Ramos (cell line): ENCODE results near the gene FHOD3.
"Not testable (repeated sequence)": the region's sequence is repeated elsewhere in the genome, so short reads cannot be mapped to it uniquely, and the experiment has no call there.

Experiments
- in situ Hi-C: fragments of 300-500 bp; cut with MboI; formaldehyde crosslinking; loops from one replicate; pipeline ENCODE4 v1.14.3; 2022; ENCODE audit warnings: low sequenced_read_pairs; ENCODE audit not compliant: unreplicated experiment

The FHOD3 gene

DNA sequence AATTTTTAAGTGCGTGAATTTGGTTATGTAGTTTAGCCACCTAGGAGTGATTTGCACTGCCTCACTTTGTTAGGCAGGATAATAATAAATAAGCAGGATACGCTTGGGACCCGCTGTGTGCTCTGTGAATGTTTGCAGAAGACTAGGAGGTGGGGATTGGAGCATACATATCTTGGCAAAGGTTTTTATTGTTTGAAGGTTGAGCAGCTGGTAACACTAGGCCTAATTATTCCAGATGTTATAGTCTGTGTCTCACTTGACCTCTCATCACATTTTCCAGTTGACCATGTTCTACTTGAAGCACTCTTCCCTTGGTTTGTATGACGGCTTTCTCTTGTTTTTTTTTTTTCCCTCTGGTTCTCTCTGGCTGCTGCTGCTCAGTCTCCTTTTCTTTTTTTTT, 42.7 kb downstream of the FHOD3 start:
- in situ Hi-C loops: no loop called here

DNA sequence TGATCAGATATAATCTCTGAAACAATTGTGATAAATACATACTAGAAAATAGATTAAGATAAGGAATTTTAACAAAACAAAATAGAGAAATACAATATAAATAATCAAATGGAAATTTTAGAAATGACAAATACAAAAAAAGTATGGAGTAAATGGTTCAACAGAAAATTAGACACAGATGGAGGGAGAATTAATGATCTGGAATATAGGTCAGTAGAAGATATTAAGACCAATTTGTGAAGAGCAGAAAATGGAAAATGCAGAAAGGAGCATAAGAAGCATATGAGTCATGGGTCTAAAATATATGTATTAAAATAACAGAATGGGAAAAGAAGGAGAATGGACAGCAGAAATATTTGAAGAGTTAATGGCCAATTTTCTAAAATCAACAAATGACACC, 44.4 kb downstream of the FHOD3 start:
- in situ Hi-C loops: no loop called here

DNA sequence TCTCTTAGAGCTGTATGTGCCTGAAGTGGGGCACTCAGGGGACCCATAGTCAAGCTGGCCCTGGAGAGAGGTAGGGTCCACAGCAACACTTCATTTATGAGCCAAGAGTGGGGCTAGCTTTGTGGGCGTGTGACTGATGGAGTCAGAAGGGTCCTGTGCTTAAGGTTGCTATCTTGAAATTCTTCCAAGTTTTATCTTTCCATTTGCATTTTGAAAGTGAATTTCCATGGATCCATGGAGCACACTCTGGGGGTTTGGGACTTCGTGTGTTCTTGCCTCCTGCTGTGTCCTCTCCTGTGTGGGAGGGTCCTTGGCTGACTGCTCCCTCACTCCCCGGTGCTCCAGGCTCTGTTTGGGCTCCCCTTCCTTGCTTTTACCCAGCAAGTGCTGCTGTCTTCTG, 50.8 kb downstream of the FHOD3 start:
- in situ Hi-C loops: no loop called here

DNA sequence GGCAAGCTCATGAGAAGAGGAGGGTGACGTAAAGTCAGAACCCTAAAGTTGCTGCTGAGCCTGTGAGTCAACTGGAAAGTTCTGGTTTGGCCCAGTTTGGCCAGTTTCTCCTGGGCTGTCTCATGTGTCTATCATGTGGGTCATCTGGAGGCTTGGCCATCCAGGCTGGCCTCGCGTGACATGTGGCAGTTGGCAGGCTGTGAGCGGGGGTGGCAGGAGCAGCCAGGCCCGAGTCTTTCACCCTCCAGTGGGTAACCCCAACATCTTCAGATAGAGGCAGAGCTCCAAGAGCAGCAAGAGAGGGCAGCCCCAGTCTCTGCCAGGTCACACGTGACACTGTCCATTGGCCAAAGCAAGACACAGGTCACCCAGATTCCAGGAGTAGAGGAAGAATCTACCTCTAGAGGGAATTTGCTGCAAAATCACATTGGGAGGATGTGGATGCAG, 51.5 kb downstream of the FHOD3 start:
- in situ Hi-C loops: no loop called here

DNA sequence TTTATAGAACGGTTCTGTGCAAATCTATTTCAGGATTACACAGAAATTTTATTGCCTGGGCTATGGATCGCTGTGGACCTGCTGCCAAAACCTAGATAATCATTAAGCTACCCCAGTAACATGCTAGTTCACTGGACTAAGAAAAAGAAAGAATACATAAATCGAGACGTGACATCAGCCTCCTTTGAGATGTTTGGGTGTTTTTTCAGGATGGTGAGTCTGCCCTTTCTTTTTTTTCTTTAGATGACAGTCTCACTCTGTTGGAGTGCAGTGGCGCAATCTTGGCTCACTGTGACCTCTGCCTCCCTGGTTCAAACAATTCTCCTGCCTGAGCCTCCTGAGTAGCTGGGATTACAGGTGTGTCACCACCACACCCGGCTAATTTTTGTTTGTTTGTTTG, 52.0 kb downstream of the FHOD3 start:
- in situ Hi-C loops: no loop called here

DNA sequence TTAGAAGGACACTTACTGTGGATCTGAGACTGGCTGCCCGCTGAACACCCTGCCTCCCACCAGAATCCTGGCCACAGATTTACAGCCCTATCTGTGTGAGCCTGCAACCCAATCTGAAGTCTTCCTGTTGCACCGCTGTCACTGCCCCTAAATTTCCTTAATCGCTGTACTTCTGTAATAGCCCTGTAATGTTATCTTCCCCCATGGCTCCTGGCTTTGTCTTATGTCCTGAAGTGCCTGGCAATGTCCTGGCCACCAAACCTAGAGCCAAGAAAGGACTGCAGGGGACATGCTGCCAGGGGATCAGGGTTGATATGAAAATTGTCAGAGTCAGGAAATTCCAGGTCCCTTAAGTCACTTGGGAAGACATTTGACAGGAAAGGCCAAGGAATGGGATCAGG, 52.7 kb downstream of the FHOD3 start:
- in situ Hi-C loops: no loop called here

DNA sequence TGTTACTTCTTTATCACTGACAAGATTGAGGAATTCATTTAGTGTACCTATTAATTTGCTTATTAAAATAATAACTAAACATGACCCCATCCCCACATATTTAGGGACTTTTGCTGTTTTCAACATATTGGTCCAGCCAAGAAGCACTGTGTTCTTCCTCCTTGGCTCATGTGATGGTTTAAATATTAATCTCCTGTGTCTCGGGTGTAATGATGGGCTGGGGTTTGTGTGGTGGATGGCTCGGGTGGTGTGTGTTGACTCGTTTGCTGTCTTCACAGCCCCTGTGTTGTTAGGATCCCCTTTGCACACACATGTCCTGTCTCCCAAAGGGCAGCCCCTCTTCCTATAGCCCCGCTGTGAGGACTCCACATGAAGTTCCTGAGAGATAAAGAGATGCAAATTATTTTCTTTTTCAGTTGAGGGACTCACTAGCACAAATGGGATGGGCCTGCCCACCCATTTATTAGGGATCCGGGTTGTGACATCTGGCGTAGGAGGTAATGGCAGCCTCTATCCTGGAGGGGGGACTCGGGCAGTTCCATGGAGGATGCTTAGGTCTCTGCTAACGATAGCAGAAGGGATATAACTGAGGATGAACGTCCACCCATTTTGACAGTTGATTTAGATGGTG, 53.4 kb downstream of the FHOD3 start:
- in situ Hi-C loops: no loop called here

DNA sequence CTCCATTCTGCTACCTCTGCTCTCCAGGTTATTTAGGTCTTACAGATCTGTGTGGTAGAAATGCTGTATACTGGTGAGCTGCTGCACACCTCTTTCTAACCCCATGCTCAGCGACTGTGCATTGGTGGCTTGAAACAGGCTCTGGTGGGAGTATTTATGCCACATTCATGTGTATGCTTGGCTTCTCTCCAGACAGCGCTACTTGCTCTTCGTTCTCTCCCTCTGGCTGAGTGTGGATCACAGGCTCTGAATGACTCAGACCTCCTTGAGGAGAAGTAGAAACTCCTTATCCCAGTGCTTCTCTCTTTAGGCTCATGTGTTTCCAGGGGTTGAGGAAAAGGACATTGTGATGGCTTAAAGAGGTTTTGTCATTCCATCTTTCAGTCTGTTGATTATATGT, 54.9 kb downstream of the FHOD3 start:
- in situ Hi-C loops: no loop called here

DNA sequence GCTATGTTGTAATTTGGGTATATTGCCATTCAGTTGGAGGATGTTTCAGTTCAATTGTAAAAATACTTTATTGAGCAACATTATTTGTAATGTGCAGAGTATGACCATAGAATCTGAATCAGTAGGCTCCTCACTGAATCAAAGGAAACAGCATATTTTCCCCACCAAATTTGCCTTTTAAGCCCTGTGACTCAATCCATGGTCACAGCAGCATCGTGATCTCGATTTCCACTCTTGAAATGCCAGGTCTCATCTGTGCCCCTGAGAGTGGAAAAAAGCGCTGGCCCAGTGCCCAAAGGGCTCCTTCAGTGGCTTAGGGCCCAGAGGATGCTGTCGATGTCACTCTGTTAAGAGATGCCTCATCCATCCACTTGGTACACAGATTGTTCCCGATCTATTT, 57.5 kb downstream of the FHOD3 start:
- in situ Hi-C loops: no loop called here

DNA sequence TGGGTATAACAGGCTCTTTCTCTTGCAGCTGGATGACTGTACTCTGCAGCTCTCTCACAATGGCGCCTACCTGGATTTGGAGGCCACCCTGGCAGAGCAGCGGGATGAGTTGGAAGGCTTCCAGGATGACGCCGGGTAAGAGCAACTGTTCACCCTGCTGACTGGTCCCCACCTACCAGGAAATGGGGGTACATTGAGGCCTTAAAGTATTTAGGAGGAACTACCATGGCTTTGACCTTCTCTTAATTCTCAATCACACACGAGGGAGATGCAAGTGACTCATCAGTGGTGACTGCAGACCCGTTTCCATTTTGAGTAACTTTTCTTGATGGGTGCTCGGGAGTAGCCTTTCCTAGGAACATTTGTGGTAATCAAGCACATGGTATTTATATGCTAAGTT, 58.0 kb downstream of the FHOD3 start:
- in situ Hi-C loops: no loop called here

DNA sequence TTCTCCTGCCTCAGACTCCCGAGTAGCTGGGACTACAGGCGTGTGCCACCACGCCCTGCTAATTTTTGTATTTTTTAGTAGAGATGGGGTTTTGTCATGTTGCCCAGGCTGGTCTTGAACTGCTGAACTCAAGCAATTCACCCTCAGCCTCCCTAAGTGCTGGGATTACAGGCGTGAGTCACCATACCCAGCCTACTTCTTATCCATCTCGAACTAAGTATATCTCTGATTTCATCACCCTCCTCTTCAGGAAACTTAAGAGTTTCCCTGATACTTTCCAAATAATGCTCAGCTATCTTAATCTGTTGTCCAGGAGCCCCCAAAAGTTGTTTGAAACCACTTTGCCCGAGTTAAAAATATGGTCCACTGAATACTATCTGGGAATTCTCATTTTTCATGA, 59.2 kb downstream of the FHOD3 start:
- in situ Hi-C loops: not testable (repeated sequence)

DNA sequence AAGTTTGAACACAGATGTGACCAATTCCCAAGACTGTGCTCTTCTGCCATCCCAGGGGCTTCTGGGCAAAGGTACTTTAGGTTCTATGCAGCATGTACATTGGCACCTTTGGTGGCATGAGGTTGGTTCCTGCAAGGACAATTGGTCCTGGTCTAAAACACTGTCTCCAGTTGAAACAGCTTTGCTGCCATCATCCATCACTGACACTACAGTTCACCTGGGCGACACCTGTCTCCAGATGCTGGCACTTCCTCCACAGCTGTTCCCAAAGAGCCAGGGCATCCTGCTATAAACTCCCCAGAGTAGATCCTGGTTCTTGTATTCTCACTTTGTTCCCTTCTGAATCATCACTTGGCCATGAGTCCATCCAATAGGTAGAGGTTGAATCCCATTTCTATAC, 60.6 kb downstream of the FHOD3 start:
- in situ Hi-C loops: no loop called here

DNA sequence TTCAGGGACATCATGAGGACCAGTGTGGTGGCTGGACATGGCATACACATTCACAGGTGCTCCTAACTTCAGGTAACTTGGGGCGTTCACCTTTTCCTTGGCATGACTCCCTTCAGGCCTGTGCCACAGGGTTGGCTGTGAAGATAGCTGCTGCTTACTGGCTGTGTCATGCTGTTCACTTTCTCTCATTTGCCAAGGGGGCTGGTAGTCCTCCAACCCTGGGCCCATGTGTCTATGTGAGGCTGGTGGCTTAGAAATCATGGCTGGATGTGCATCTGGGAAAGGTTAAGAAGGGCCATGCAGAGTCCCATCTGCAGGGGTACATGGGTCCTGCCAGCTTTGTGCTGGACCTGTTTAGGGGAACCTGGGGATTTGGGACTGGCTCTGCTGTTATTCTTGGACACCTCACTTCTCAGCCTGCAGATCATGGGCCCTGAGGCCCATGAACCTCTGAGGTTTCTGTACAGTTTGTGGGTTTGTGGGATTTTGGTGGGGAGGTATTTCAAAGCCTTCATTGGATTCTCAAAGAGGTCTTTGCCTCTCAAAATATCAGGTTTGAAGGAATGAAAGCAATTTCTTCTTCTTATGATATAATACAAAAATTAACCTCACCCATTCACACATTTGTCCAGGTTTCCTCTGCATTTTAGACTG, 62.9 kb downstream of the FHOD3 start:
- in situ Hi-C loops: no loop called here

DNA sequence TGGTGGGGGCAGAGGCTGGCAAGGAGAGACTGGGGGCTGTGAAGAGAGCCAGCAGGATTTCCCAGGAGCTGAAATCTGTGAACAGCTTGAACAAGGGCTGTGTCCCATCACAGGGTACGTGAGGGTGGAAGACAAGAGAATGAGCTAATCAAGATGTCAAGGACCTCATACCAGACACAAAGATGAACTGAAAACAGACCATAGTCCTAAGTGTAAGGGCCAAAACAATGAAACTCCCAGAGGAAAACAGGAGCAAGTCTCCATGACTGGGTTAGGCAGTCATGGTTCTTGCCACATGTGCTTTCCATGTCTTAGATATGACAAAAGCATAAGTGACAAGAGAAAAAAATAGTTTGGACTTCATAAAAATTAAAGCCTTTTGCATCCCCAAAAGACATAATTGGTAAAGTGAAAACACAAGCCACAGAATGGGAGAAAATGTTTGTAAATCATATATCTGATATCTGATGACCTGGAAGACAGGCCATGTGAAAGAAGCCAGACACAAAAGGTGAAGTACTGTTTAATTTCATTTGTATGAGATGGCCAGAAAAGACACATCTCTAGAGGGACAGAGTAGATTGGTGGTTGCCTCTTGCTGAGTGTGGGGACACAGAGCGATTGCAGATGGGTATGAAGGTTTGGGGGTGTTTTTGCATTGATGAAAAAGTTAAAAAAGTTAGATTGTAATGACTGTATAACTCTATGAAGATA, 67.6 kb downstream of the FHOD3 start:
- in situ Hi-C loops: no loop called here

DNA sequence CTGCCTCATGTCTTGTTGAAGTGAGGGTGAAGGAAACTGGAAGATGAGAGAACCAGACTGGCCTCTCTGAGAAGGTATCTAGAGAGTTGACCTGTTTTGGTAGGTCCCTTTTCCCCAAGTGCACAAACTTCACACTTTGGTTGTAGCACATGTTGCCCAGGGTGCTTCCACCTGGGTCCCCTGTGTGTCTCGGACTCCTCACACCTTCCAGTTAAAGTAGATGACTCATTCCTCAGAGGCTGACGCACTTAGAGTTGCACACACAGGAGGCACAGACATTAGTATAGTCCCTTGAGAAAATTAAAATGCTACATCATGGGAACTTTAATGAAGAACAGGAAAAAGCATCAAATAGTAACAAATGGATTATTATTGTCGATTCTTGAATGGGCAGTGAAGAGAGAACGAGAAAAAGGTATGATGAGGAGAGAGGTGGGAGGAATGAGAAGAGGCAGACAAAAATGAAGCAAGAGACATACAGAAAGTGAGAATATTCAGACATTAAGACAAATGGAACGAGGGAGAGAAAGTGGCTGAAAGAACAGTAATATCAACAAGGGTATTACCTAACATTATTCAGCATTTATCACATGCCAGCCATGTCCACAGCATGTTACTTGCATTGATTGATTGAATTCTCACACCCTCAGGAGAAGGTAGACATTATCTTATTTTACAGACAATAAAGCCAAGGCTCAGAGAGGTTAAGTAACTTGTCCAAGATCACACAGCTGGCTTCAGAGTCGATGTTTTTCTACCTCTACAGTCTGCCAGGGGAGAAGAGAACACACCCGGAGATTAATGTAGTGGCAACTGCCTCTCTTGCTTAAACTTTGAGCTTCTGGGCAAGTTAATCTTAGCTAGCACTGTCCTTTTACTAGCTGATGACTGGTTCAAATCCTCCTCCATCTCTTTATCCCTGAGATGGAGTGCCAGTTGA, 68.6 kb downstream of the FHOD3 start:
- in situ Hi-C loops: no loop called here

DNA sequence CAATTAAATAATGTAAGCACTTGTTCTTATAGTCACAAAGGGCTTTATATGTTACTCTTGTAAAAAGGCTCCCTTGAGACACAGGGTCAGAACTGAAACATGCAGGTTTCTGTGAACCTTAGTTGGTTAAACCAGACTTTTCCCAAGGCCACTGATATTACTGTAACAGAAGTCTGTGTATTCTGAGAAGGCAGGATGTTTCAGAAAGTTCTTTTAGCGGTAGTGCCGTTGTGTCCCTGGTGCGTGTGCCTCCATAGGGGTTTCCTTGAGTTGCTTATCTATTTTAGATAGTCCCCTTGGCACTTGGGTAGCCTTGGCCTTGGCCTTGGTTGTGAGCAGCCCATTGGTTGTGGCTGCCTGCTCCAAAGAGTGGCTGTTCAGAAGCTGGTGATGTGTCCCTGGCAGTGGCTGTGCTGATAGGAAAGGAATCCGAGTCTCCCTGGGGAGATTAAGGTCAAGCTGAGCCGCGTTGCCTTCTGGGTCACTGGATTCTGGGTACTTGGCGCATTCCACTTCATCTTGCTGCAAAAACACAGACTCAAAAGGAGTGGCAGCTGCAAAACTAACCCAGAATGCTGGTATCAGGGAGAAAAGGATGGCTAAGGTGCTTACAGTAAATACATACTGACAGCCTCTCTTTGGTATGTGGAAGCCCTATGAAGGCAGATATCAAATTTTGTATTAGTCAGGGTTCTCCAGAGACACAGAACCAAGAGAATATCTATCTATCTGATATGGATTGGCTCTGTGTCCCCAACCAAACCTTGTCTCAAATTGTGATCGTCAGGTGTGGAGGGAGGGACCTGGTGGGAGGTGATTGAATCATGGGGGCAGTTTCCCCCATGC, 69.7 kb downstream of the FHOD3 start:
- in situ Hi-C loops: no loop called here

DNA sequence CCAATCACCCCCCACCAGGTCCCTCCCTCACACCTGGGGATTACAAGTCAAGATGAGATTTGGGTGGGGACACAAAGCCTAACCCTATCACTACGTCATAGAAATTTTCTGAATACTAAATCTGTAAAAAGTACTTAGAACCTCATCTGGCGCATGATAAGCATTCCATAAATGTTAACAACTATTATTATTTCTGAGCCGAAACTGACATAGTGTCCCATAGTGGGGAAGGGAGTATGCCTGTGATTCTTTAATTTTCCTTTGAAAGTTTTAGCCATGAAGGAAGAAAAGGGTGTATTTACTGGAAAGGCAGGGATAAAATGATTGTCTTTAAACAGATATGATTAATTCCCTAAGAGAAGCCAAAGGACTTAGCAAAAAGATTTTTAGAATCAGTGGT, 71.4 kb downstream of the FHOD3 start:
- in situ Hi-C loops: no loop called here

DNA sequence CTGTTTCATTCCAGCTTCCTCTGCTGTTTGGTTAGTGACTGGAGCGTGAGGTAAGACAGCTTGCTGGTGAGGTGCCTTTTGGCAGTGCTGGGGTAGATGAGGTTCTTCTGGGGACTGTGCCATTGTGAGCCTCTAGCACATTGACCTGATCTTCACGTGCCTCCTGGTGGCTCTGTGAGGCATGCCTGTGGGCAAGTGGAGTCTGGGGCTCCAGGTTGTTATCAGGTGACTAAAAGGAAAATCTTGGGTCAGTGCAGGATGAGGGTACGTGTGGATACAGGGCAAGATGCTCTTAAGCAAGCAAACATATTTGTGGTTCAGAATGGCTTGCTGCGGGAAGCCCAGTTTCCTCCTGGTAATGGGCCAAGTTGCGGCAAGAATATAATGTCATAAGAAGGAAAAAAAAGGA, 75.4 kb downstream of the FHOD3 start:
- in situ Hi-C loops: no loop called here

DNA sequence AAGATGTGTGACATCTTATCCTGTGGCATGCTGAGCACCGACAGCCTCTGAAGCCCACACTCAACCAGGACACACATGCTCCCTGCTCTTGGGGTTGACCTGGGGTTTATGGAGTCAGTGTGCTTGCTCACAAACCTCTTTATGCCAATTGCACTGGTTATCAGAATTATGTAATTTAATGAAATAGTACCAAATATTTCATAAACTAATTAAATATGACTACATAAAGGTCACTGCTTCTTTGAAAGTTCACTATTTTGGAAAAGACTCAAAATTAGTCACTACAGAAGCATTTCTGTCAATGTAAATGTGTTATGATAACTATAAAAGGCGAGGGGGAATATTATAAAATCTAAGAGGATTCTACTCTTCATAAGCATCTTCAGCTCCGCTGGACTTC, 76.7 kb downstream of the FHOD3 start:
- in situ Hi-C loops: no loop called here

DNA sequence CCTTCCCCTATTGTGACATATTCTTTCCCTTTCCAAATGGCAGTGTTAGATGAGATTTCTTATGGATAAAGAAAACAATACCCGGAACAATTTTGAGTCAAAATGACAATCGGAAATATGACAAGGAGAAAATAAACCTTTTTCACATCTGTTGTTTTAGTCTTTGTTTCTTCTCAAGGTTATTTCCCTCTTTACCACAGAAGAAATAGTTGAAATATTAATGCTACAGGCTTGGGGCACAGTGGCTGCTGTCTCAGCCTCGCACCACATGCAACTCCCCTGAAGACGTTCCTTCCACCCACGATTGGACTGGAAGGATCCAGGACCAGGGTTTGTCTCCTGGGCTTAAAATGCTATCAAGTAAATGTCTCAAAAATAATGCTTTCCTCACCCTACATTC, 77.6 kb downstream of the FHOD3 start:
- in situ Hi-C loops: no loop called here
